GM18909 (cell line): Measurements from ENCODE around the gene SERINC5.
A peak's percentile ranks its signal among the peaks of the same experiment; 100 is the strongest.

Experiments used
- ATAC-seq: cut with Tn5 transposase; IDR thresholded peaks from one replicate; pipeline ENCODE4 v1.9.1; 2021; ENCODE audit warnings: mild to moderate bottlenecking; ENCODE audit not compliant: unreplicated experiment, poor library complexity

The SERINC5 gene

GRCh38 chr5:80076131-80077050 is 179.5 kb downstream of the SERINC5 start:
- ATAC-seq, result no peak

GRCh38 chr5:80072103-80073073 is 183.5 kb downstream of the SERINC5 start:
- ATAC-seq, result no peak

GRCh38 chr5:80071510-80072021 is 184.3 kb downstream of the SERINC5 start:
- ATAC-seq, result no peak

GRCh38 chr5:80070338-80071056 is 185.4 kb downstream of the SERINC5 start:
- ATAC-seq, result peak; percentile 58

- no peak for ATAC-seq
Measured at GRCh38 chr5:80069918-80070318, 185.9 kb downstream of the SERINC5 start.

- ATAC-seq, result no peak
Measured at GRCh38 chr5:80069251-80069800, 186.5 kb downstream of the SERINC5 start.

GRCh38 chr5:80068775-80069174 is 187.1 kb downstream of the SERINC5 start:
- no peak for ATAC-seq

- ATAC-seq, result no peak
Measured at GRCh38 chr5:80068246-80068636, 187.6 kb downstream of the SERINC5 start.

GRCh38 chr5:80067531-80068245 is 188.2 kb downstream of the SERINC5 start:
- ATAC-seq, result no peak

- ATAC-seq, result no peak
Measured at GRCh38 chr5:80067016-80067415, 188.8 kb downstream of the SERINC5 start.

- no peak for ATAC-seq
Measured at GRCh38 chr5:80064124-80064523, 191.7 kb downstream of the SERINC5 start.
